HL-60 (cell line): ENCODE data around the gene ACRV1.

Source experiments
- DNase-seq, 2 experiments: peaks; one replicate each; pipeline ENCODE4 v3.0.0-alpha.2; 2010 to 2020; ENCODE audit warnings: low read depth in 1 of 2, low spot score in 1 of 2
- H3K27ac ChIP-seq: fragments of 250-450 bp; sonication (Bioruptor Pico); replicated peaks from 2 replicates; pipeline ENCODE4 v1.5.1; 2020; ENCODE audit warnings: mild to moderate bottlenecking, moderate library complexity
- H3K27me3 ChIP-seq: fragments of 250-450 bp; sonication (Bioruptor Pico); 2 replicates; pipeline ENCODE4 v1.5.1; 2021; ENCODE audit warnings: mild to moderate bottlenecking, moderate library complexity; ENCODE audit not compliant: insufficient read depth, poor library complexity, severe bottlenecking
- H3K4me3 ChIP-seq: replicated peaks from 2 replicates; pipeline ENCODE4 v1.5.1; 2011; ENCODE audit warnings: mild to moderate bottlenecking, control low read depth, low read length; ENCODE audit not compliant: insufficient read depth
- GABPA ChIP-seq: IDR thresholded peaks from 2 replicates; pipeline ENCODE4 v1.6.1; 2012; ENCODE audit warnings: low read depth
- POLR2AphosphoS5 ChIP-seq: IDR thresholded peaks from 2 replicates; pipeline ENCODE4 v1.6.1; 2012; ENCODE audit warnings: low read depth
- SPI1 ChIP-seq: IDR thresholded peaks from 2 replicates; pipeline ENCODE4 v1.6.1; 2012; ENCODE audit warnings: low read depth, mild to moderate bottlenecking, borderline replicate concordance
- TF ChIP-seq, protein P1 (sequence below): IDR thresholded peaks from one replicate; pipeline ENCODE4 v1.5.1; 2011; ENCODE audit warnings: low read length, control low read depth, inconsistent platforms; ENCODE audit not compliant: insufficient read depth
- TF ChIP-seq, protein P2 (sequence below): IDR thresholded peaks from 2 replicates; pipeline ENCODE4 v1.6.1; 2012; ENCODE audit warnings: low read depth; ENCODE audit not compliant: insufficient replicate concordance

Gene ACRV1

DNA sequence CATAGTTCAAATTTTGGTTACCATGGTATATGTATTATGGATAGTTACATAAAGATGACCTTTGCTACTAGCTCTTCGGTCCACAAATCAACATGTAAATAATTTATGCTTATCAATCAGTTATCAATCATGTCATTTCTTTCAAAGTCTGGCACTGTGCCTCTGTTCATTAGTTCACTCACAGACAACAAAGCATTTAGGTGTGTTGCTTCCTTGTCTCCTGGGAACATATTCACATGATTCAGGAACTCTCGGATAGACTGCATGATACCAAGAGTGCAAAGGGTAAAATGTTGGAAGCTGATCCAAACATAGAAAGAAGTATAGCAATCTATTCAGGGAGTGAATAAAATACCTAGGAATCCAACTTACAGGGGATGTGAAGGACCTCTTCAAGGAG is 14.3 kb upstream of the ACRV1 start:
- no peak for TF ChIP-seq POLR2AphosphoS5
- TF ChIP-seq, protein P1, sequence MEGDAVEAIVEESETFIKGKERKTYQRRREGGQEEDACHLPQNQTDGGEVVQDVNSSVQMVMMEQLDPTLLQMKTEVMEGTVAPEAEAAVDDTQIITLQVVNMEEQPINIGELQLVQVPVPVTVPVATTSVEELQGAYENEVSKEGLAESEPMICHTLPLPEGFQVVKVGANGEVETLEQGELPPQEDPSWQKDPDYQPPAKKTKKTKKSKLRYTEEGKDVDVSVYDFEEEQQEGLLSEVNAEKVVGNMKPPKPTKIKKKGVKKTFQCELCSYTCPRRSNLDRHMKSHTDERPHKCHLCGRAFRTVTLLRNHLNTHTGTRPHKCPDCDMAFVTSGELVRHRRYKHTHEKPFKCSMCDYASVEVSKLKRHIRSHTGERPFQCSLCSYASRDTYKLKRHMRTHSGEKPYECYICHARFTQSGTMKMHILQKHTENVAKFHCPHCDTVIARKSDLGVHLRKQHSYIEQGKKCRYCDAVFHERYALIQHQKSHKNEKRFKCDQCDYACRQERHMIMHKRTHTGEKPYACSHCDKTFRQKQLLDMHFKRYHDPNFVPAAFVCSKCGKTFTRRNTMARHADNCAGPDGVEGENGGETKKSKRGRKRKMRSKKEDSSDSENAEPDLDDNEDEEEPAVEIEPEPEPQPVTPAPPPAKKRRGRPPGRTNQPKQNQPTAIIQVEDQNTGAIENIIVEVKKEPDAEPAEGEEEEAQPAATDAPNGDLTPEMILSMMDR, result no peak
- no peaks in the 10 kb centered on the region for H3K27me3 ChIP-seq
- no peak for DNase-seq
- no peak overlapping the region for H3K27ac ChIP-seq
- H3K4me3 ChIP-seq, result no peak overlapping the region

DNA sequence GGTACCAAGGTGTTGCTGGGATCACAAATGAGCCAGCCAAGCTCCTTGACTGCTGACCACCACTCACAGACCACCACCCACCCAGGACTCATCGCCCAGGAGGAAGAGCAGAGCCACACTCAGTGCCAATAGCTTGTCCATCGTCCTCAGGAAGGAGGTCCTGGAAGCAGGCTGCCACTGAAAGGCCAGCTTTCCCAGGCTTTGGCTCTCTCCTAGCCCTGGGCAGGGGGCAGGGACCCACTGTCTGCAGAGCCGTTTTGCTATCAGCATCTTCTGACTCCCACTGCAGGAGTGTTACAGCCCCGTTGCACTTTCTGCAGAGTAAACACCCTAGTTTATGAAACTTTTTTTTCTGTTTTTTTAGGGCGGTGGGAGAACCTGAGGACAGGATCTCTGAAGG is 12.2 kb upstream of the ACRV1 start:
- DNase-seq, result no peak
- Histone ChIP-seq H3K4me3 (no peak overlapping the region), H3K27ac (no peak overlapping the region), H3K27me3 (no peaks in the 10 kb centered on the region)
- TF ChIP-seq, protein P2, sequence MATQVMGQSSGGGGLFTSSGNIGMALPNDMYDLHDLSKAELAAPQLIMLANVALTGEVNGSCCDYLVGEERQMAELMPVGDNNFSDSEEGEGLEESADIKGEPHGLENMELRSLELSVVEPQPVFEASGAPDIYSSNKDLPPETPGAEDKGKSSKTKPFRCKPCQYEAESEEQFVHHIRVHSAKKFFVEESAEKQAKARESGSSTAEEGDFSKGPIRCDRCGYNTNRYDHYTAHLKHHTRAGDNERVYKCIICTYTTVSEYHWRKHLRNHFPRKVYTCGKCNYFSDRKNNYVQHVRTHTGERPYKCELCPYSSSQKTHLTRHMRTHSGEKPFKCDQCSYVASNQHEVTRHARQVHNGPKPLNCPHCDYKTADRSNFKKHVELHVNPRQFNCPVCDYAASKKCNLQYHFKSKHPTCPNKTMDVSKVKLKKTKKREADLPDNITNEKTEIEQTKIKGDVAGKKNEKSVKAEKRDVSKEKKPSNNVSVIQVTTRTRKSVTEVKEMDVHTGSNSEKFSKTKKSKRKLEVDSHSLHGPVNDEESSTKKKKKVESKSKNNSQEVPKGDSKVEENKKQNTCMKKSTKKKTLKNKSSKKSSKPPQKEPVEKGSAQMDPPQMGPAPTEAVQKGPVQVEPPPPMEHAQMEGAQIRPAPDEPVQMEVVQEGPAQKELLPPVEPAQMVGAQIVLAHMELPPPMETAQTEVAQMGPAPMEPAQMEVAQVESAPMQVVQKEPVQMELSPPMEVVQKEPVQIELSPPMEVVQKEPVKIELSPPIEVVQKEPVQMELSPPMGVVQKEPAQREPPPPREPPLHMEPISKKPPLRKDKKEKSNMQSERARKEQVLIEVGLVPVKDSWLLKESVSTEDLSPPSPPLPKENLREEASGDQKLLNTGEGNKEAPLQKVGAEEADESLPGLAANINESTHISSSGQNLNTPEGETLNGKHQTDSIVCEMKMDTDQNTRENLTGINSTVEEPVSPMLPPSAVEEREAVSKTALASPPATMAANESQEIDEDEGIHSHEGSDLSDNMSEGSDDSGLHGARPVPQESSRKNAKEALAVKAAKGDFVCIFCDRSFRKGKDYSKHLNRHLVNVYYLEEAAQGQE, result no peak
- TF ChIP-seq GABPA (no peak), POLR2AphosphoS5 (no peak), SPI1 (no peak)
- TF ChIP-seq, protein P1, result no peak

DNA sequence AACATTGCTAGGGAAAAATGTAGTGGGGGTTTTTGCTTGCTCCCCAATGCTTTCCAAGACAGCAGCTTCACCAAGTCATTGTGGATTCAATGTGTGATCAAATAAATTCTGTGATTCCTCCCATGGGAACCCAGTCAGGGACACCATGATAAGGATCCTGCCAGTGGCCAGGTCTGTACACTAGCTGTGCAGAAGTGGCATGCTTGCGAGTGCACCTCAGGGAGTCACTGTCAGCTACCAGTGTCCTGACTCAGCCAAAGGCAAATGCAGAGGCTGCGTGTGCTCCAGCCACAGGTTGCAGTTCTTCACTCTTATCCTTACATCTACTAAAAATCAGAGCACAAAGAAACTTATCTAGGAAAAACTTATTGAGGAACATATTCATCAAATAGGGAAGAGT is 9.4 kb upstream of the ACRV1 start:
- H3K27ac ChIP-seq, result no peak overlapping the region
- DNase-seq, result no peak
- TF ChIP-seq GABPA (no peak), SPI1 (no peak), POLR2AphosphoS5 (no peak)
- TF ChIP-seq, protein P2, result no peak
- TF ChIP-seq, protein P1, result no peak
- H3K27me3 ChIP-seq, result no peaks in the 10 kb centered on the region
- no peak overlapping the region for H3K4me3 ChIP-seq

DNA sequence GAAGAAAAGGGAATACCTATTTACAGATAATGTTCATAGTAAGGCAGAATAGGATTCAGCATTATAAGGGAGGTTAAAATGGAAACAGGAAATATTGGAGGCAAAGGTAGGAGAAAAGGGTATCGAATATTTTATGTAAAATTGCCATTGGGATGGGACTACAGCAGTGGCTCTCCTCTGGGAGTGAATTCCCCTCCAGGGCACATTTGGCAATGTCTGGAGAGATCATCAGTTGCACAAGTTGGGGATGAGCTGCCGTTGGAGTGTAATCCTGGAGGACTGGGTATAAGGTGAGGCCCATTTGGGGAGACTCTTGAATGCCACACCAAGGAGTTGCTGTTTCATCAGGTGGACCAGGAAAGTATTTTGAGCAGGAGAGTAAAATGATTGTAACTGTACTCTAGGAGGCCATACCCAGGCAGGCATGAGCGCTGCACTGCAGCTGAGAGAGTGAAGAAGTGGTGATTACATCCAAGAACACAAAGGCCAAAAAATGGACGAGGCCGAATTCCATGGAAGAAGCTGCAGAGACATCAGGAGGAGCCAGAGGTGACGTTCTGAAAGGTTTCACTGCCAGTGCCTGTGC is 8.7 kb upstream of the ACRV1 start:
- H3K27ac ChIP-seq, result no peak overlapping the region
- no peak overlapping the region for H3K4me3 ChIP-seq
- no peak for TF ChIP-seq POLR2AphosphoS5
- TF ChIP-seq GABPA, result no peak
- TF ChIP-seq, protein P1, result no peak
- TF ChIP-seq, protein P2, result no peak
- TF ChIP-seq SPI1, result no peak
- H3K27me3 ChIP-seq, result no peaks in the 10 kb centered on the region
- no peak for DNase-seq
